ENCODE measurements around the gene STX19. TPM values are rescaled to one million over a fixed set of nuclear protein-coding genes. Genes with fewer than 3 reads are reported as not detected.

The STX19 gene
- total RNA-seq, 1 experiment from 2014 or later = not detected

- DNase-seq = no peak
- H2BK15ac ChIP-seq (ENCODE audit: low read depth, low read length) = no peak overlapping the region
- H3T11ph ChIP-seq (ENCODE audit: low read length) = no peak overlapping the region
- H2AFZ ChIP-seq (ENCODE audit: low read length) = no peak overlapping the region
- no peak overlapping the region for H2BK5ac ChIP-seq (ENCODE audit: insufficient read length, low read length)
- no peak overlapping the region for H4K8ac ChIP-seq (replicated peaks; ENCODE audit: insufficient read length, low read depth, low read length)
- H4K20me1 ChIP-seq (ENCODE audit: control insufficient read depth, insufficient read depth, insufficient read length) = no peaks in the 10 kb centered on the region
- no CpG with 5 or more reads among the region's 9 CpGs for WGBS (ENCODE audit: extremely low coverage, insufficient read length, low lambda C conversion rate)
- Mint-ChIP-seq H3K36me3 (ENCODE audit: insufficient read depth in 1 of 3, low read depth in 3 of 3) (no peaks in the 10 kb centered on the region; a peak in 1 of 7 replicates), H3K4me3 (no peak overlapping the region), H3K4me1 (no peaks in the 10 kb centered on the region; a peak in 1 of 4 replicates), H3K27me3 (ENCODE audit: low read depth) (no peaks in the 10 kb centered on the region), H3K9me3 (no peaks in the 10 kb centered on the region), H3K27ac (peak overlapping the region in 1 of 3 experiments; percentile 44; a peak in 1 of 7 replicates)
- H3K27me3 ChIP-seq (ENCODE audit: insufficient read depth, low read length) = no peaks in the 10 kb centered on the region
- H2BK12ac ChIP-seq (ENCODE audit: insufficient read length, low read depth, low read length) = no peak overlapping the region
- no peak for TF ChIP-seq CTCF (conservative IDR thresholded peaks at IDR 0.05)
- no peak overlapping the region for H3K23ac ChIP-seq (ENCODE audit: insufficient read length, low read depth, low read length)
- H2BK20ac ChIP-seq (ENCODE audit: low read depth, low read length, poor library complexity, severe bottlenecking) = no peak overlapping the region
- H3K27ac ChIP-seq (ENCODE audit: insufficient read length, low read depth, low read length) = no peak overlapping the region
- no peak overlapping the region for H2AK5ac ChIP-seq (ENCODE audit: insufficient read length, low read length)
- H3K9ac ChIP-seq (ENCODE audit: extremely low read depth, insufficient read length, low read length) = no peak overlapping the region
- no peaks in the 10 kb centered on the region for H3K9me3 ChIP-seq (ENCODE audit: control insufficient read depth, low read depth, low read length)
- no peaks in the 10 kb centered on the region; the same call in 1 of the 2 replicates for H3K79me2 ChIP-seq (ENCODE audit: insufficient read depth, low read length)
- no peak overlapping the region for H3K56ac ChIP-seq (ENCODE audit: insufficient read length, low read depth, low read length)
- no peak overlapping the region for H2BK120ac ChIP-seq (ENCODE audit: low read depth, low read length, poor library complexity, severe bottlenecking)
- no peak overlapping the region for H3K4ac ChIP-seq (ENCODE audit: low read depth, low read length)
- H4K91ac ChIP-seq (ENCODE audit: insufficient read length, low read depth, low read length) = no peak overlapping the region
- no peaks in the 10 kb centered on the region for H3K4me1 ChIP-seq (ENCODE audit: insufficient read depth, low read length)
- no peak overlapping the region for H3K18ac ChIP-seq (ENCODE audit: insufficient read length, low read depth, low read length)
- H3K79me1 ChIP-seq (ENCODE audit: insufficient read depth, low read depth, low read length, poor library complexity, severe bottlenecking) = peaks cover 2% of the 10 kb centered on the region
- H4K5ac ChIP-seq (ENCODE audit: insufficient read length, low read depth, low read length) = no peak overlapping the region
- H3K14ac ChIP-seq (ENCODE audit: insufficient read depth, low read length) = no peak overlapping the region
- no peak overlapping the region for H3K4me2 ChIP-seq (ENCODE audit: insufficient read depth, insufficient read length, low read length)
- no peaks in the 10 kb centered on the region for H3K23me2 ChIP-seq (ENCODE audit: insufficient read length, low read depth, low read length, poor library complexity, severe bottlenecking)
Observed at GRCh38 chr3:93988764-93989163, 39.6 kb downstream of the STX19 start.
